ENCODE results near the gene SERINC4.
"Not testable (repeated sequence)": the region's sequence is repeated elsewhere in the genome, so short reads cannot be mapped to it uniquely, and the experiment has no call there.

Gene SERINC4

GRCh38 chr15:43746245-43746902 lies 53.6 kb downstream of the SERINC4 start, which contains the start of gene PDIA3:
Gene PDIA3 (plus strand): TSS chr15:43746438. CDS start chr15:43746540, 102 bp downstream.
- H3K27me3 ChIP-seq (replicated peaks; ENCODE audit: control insufficient read depth, insufficient read depth, low read length); H3K9me3 ChIP-seq (ENCODE audit: control insufficient read depth, low read length); H3K36me3 ChIP-seq (ENCODE audit: control insufficient read depth, insufficient read depth, low read length, severe bottlenecking): not testable (repeated sequence)
- H3K9ac ChIP-seq (ENCODE audit: low read length) = peak within 1 kb of the TSS; percentile 91
- H3K4me1 ChIP-seq (ENCODE audit: control insufficient read depth, insufficient read depth, low read length) = peaks cover 16% of the 10 kb centered on the region
- DNase-seq (ENCODE audit: low read depth) = peak; percentile 97
- H3K4me3 ChIP-seq (ENCODE audit: low read length) = peak within 1 kb of the TSS; percentile 93

All from adipocyte (in vitro differentiated cells).